ENCODE measurements around the gene RFX8. TPM values are rescaled to one million over a fixed set of nuclear protein-coding genes. Genes with fewer than 3 reads are reported as not detected.
"Not testable (repeated sequence)": the region's sequence is repeated elsewhere in the genome, so short reads cannot be mapped to it uniquely, and the experiment has no call there.

The RFX8 gene
- polyA plus RNA-seq, 1 of the 3 experiments (the other 2 are of a cell fraction): 0.07 TPM

DNA sequence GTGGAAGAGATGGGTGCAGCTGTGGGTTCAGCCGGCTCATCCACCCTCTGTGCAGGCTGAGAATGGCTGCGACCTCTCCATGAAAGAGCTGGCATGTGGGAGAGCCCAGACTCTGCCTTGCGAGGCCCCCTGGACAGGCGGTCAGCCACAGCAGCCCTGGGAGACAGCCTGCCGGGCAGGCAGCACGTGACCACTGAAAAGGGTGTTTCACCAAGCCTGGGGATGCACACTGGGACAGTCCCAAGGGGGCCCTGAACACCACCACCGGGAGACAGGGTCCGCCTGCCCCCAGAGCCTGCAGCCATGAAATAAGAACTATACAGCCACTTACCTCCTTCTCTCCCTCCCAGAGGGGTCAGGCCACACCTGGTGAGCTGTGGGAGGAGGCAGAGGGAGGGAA is 11.5 kb downstream of the RFX8 start (continued):
- TF ChIP-seq, protein P1, sequence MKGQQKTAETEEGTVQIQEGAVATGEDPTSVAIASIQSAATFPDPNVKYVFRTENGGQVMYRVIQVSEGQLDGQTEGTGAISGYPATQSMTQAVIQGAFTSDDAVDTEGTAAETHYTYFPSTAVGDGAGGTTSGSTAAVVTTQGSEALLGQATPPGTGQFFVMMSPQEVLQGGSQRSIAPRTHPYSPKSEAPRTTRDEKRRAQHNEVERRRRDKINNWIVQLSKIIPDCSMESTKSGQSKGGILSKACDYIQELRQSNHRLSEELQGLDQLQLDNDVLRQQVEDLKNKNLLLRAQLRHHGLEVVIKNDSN (IDR thresholded peaks at IDR 0.05; ENCODE audit: borderline replicate concordance, low read depth): no peak

DNA sequence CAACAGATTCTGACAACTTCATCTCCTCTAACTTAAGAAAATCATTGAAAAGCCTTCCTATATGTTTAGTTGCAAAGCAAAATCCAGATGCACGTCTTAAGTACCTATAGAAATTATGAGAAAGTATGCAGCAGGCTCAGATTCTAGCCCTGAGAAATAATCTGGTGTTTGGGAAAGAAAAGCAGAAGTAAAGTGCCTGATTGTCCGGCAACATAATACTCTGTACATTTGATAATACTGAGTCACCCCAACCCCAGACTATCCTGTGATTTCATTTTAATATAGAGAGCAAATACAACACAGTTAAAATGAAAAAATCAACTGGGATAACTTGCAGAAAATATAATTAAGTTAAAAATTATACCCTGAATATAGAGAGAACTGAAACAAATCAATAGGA is 13.5 kb downstream of the RFX8 start:
- POLR2A ChIA-PET: no interaction called here
- H2AFZ ChIP-seq (ENCODE audit: low read depth): no peak overlapping the region
- no peaks in the 10 kb centered on the region for H3K79me2 ChIP-seq (ENCODE audit: insufficient read depth)
- H3K9me2 ChIP-seq: no peaks in the 10 kb centered on the region
- 64% methylated on average over 2 of the region's 2 CpGs for WGBS (ENCODE audit: low lambda C conversion rate)
- no peak for DNase-seq
- no peaks in the 10 kb centered on the region for H3K9me3 ChIP-seq
- no peak for TF ChIP-seq CHD2 (IDR thresholded peaks at IDR 0.05; ENCODE audit: low read length, partially characterized antibody)
- TF ChIP-seq, protein P2, sequence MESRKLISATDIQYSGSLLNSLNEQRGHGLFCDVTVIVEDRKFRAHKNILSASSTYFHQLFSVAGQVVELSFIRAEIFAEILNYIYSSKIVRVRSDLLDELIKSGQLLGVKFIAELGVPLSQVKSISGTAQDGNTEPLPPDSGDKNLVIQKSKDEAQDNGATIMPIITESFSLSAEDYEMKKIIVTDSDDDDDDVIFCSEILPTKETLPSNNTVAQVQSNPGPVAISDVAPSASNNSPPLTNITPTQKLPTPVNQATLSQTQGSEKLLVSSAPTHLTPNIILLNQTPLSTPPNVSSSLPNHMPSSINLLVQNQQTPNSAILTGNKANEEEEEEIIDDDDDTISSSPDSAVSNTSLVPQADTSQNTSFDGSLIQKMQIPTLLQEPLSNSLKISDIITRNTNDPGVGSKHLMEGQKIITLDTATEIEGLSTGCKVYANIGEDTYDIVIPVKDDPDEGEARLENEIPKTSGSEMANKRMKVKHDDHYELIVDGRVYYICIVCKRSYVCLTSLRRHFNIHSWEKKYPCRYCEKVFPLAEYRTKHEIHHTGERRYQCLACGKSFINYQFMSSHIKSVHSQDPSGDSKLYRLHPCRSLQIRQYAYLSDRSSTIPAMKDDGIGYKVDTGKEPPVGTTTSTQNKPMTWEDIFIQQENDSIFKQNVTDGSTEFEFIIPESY (IDR thresholded peaks at IDR 0.05; ENCODE audit: borderline replicate concordance, low read depth): no peak
- TF ChIP-seq, protein P3, sequence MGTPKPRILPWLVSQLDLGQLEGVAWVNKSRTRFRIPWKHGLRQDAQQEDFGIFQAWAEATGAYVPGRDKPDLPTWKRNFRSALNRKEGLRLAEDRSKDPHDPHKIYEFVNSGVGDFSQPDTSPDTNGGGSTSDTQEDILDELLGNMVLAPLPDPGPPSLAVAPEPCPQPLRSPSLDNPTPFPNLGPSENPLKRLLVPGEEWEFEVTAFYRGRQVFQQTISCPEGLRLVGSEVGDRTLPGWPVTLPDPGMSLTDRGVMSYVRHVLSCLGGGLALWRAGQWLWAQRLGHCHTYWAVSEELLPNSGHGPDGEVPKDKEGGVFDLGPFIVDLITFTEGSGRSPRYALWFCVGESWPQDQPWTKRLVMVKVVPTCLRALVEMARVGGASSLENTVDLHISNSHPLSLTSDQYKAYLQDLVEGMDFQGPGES (IDR thresholded peaks at IDR 0.05; ENCODE audit: low read depth, low read length): no peak
- TF ChIP-seq FOXJ3 (CRISPR knock-in tag; IDR thresholded peaks at IDR 0.05): no peak
- TF ChIP-seq ELF1 (IDR thresholded peaks at IDR 0.05): no peak
- no peak for TF ChIP-seq TEAD4 (IDR thresholded peaks at IDR 0.05; ENCODE audit: borderline replicate concordance, insufficient read depth)
- no peak for TF ChIP-seq MXI1 (IDR thresholded peaks at IDR 0.05; ENCODE audit: low read depth, low read length)
- no peak for TF ChIP-seq FOSL2 (IDR thresholded peaks at IDR 0.05; ENCODE audit: borderline replicate concordance, low read depth)
- no peak overlapping the region for H3K27ac ChIP-seq (ENCODE audit: low read depth in 2 of 2, low read length in 1 of 2)
- H3K4me1 ChIP-seq (ENCODE audit: control insufficient read depth in 1 of 2, insufficient read depth in 2 of 2, low read depth in 1 of 2, low read length in 1 of 2): peaks cover 8 to 12% of the 10 kb centered on the region in 2 experiments; a peak in 2 of 4 replicates
- H3K9ac ChIP-seq: no peak overlapping the region
- H4K20me1 ChIP-seq (ENCODE audit: insufficient read depth): no peaks in the 10 kb centered on the region
- no peak overlapping the region for H3K4me3 ChIP-seq (ENCODE audit: low read depth in 2 of 2, low read length in 1 of 2)
- no peaks in the 10 kb centered on the region for H3F3A ChIP-seq (replicated peaks; ENCODE audit: insufficient read depth)
- H3K27me3 ChIP-seq (ENCODE audit: insufficient read depth): no peaks in the 10 kb centered on the region
- CTCF ChIA-PET: no interaction called here
- no peaks in the 10 kb centered on the region for H3K36me3 ChIP-seq (replicated peaks in 1 of 2; ENCODE audit: control insufficient read depth in 1 of 2, insufficient read depth in 2 of 2, low read length in 1 of 2)
- H3K4me2 ChIP-seq: no peak overlapping the region

DNA sequence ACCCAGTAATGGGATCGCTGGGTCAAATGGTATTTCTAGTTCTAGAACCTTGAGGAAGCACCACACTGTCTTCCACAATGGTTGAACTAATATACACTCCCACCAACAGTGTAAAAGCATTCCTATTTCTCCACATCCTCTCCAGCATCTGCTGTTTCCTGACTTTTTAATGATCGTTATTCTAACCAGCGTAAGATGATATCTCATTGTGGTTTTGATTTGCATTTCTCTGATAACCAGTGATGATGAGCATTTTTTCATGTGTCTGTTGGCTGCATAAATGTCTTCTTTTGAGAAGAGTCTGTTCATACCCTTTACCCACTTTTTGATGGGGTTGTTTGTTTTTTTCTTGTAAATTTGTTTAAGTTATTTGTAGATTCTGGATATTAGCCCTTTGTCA is 20.5 kb downstream of the RFX8 start:
- H3K27me3 ChIP-seq (ENCODE audit: insufficient read depth); POLR2A ChIA-PET; H3K4me3 ChIP-seq (ENCODE audit: low read depth in 2 of 2, low read length in 1 of 2); H3K9me3 ChIP-seq; H3K4me1 ChIP-seq (ENCODE audit: control insufficient read depth in 1 of 2, insufficient read depth in 2 of 2, low read depth in 1 of 2, low read length in 1 of 2); H3K9me2 ChIP-seq; H3K9ac ChIP-seq; DNase-seq; H3K36me3 ChIP-seq (replicated peaks in 1 of 2; ENCODE audit: control insufficient read depth in 1 of 2, insufficient read depth in 2 of 2, low read length in 1 of 2); H3F3A ChIP-seq (replicated peaks; ENCODE audit: insufficient read depth); H4K20me1 ChIP-seq (ENCODE audit: insufficient read depth); H3K4me2 ChIP-seq; H2AFZ ChIP-seq (ENCODE audit: low read depth); H3K79me2 ChIP-seq (ENCODE audit: insufficient read depth); CTCF ChIA-PET: not testable (repeated sequence)
- H3K27ac ChIP-seq (ENCODE audit: low read depth in 2 of 2, low read length in 1 of 2): peak overlapping the region in 1 of 2 experiments; percentile 18; a peak in 1 of 4 replicates
- TF ChIP-seq, protein P4, sequence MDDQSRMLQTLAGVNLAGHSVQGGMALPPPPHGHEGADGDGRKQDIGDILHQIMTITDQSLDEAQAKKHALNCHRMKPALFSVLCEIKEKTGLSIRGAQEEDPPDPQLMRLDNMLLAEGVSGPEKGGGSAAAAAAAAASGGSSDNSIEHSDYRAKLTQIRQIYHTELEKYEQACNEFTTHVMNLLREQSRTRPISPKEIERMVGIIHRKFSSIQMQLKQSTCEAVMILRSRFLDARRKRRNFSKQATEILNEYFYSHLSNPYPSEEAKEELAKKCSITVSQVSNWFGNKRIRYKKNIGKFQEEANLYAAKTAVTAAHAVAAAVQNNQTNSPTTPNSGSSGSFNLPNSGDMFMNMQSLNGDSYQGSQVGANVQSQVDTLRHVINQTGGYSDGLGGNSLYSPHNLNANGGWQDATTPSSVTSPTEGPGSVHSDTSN (IDR thresholded peaks at IDR 0.05): peak; percentile 13; the same call in 1 of the 2 replicates
- TF ChIP-seq TCF12 (IDR thresholded peaks at IDR 0.05): 0 out of 2 replicates have a peak, but pooled peaks have one; percentile 22
- WGBS (ENCODE audit: low lambda C conversion rate): 46% methylated on average over 3 of the region's 3 CpGs

Measured in SK-N-SH (cell line).